Upper lobe of left lung (tissue), 6 donors: ENCODE data around the gene ZNF407. TPM values are rescaled to one million over a fixed set of nuclear protein-coding genes. Genes with fewer than 3 reads are reported as not detected.

Source experiments
- ATAC-seq, 2 donors: fragments of 200-7000 bp; cut with Tn5 transposase; one replicate each; pipeline ENCODE4 v1.9.1; 2022; ENCODE audit warnings: mild to moderate bottlenecking in 2 of 2, moderate library complexity in 2 of 2; ENCODE audit not compliant: low FRiP score in 2 of 2
- DNase-seq, 2 donors: peaks; one replicate each; pipeline ENCODE4 v3.0.0-alpha.2; 2019 to 2020
- H3K27ac ChIP-seq, 4 donors: fragments of 200-600 bp; sonication (generic); one replicate each; pipeline ENCODE4 v1.5.1; 2016 to 2019
- H3K27me3 ChIP-seq, 4 donors: fragments of 200-600 bp; sonication (generic); one replicate each; pipeline ENCODE4 v1.5.1; 2017 to 2019
- H3K36me3 ChIP-seq, 4 donors: fragments of 200-600 bp; sonication (generic); one replicate each; pipeline ENCODE4 v1.5.1; 2016 to 2019
- H3K4me1 ChIP-seq, 4 donors: fragments of 200-600 bp; sonication (generic); one replicate each; pipeline ENCODE4 v1.5.1; 2018 to 2019
- H3K4me3 ChIP-seq, 4 donors: fragments of 200-600 bp; sonication (generic); one replicate each; pipeline ENCODE4 v1.5.1; 2017 to 2019; ENCODE audit warnings: mild to moderate bottlenecking in 2 of 4, moderate library complexity in 1 of 4
- H3K9me3 ChIP-seq, 4 donors: fragments of 200-600 bp; sonication (generic); one replicate each; pipeline ENCODE4 v1.5.1; 2018 to 2019
- EP300 ChIP-seq, 4 donors: sonication (generic); formaldehyde crosslinking; IDR thresholded peaks; one replicate each; pipeline ENCODE4 v1.5.1; 2017; ENCODE audit warnings: antibody characterized with exemption in 4 of 4, control low read depth in 2 of 4
- POLR2A ChIP-seq, 4 donors: fragments of 450-650 bp; IDR thresholded peaks; one replicate each; pipeline ENCODE4 v1.5.1; 2016 to 2017; ENCODE audit warnings: antibody characterized with exemption in 4 of 4, mild to moderate bottlenecking in 2 of 4
- POLR2AphosphoS5 ChIP-seq, 2 donors: sonication (generic); formaldehyde crosslinking; IDR thresholded peaks; one replicate each; pipeline ENCODE4 v1.5.1; 2017; ENCODE audit warnings: antibody characterized with exemption in 2 of 2
- WGBS, 2 donors: methylation state at CpG; one replicate each; pipeline ENCODE4 v1.1.5; 2017 to 2018; 5-methylcytosine and 5-hydroxymethylcytosine counted together
- total RNA-seq, 6 donors: library from RNA; depleted of rRNA in 4 of 6; stranded (reverse); fragments of >200 nt in 4 of 6; gene quantifications; one replicate each; pipeline versions ENCODE4 v1.1.0 to v1.2.1, GENCODE V29; 2016 to 2021
- TF ChIP-seq, protein P1 (sequence below), 6 experiments: fragments of 450-650 bp in 4 of 6; fragments of 200-600 bp in 2 of 6; sonication (generic) in 2 of 6; IDR thresholded peaks; one replicate each; pipeline ENCODE4 v1.5.1; 2016 to 2019; ENCODE audit warnings: antibody characterized with exemption in 6 of 6
- donor health status: DM: no; HTN: no; CAD: no; lungs with moderate emphysema.
- donor health status: DM: no; HTN: yes; CAD: no; lungs with severe emphysema.

Gene ZNF407
- total RNA-seq, 6 donors from 2014 or later, result 12.2 to 77.5 (median 17.1) TPM

- Histone ChIP-seq H3K9me3 (no peaks in the 10 kb centered on the region), H3K27me3 (no peaks in the 10 kb centered on the region), H3K36me3 (no peaks in the 10 kb centered on the region), H3K4me3 (no peak overlapping the region), H3K4me1 (peaks cover 0 to 4% (median 0%) of the 10 kb centered on the region in 4 donors), H3K27ac (no peak overlapping the region)
- peak in 1 of 2 donors; percentile 54 for ATAC-seq
- WGBS, 2 donors, result 71 to 76% methylated on average over 9 of the region's 9 CpGs
- TF ChIP-seq EP300 (IDR thresholded peaks at IDR 0.05) (no peak), POLR2A (IDR thresholded peaks at IDR 0.05) (no peak), POLR2AphosphoS5 (IDR thresholded peaks at IDR 0.05) (no peak)
- TF ChIP-seq, protein P1, sequence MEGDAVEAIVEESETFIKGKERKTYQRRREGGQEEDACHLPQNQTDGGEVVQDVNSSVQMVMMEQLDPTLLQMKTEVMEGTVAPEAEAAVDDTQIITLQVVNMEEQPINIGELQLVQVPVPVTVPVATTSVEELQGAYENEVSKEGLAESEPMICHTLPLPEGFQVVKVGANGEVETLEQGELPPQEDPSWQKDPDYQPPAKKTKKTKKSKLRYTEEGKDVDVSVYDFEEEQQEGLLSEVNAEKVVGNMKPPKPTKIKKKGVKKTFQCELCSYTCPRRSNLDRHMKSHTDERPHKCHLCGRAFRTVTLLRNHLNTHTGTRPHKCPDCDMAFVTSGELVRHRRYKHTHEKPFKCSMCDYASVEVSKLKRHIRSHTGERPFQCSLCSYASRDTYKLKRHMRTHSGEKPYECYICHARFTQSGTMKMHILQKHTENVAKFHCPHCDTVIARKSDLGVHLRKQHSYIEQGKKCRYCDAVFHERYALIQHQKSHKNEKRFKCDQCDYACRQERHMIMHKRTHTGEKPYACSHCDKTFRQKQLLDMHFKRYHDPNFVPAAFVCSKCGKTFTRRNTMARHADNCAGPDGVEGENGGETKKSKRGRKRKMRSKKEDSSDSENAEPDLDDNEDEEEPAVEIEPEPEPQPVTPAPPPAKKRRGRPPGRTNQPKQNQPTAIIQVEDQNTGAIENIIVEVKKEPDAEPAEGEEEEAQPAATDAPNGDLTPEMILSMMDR (IDR thresholded peaks at IDR 0.05), result no peak
- no peak for DNase-seq
Measured at GRCh38 chr18:75044296-75044695, 446.6 kb downstream of the ZNF407 start.

GRCh38 chr18:75044791-75045190 lies 447.1 kb downstream of the ZNF407 start:
- 62 to 79% methylated on average over 5 of the region's 5 CpGs for WGBS, 2 donors
- H3K36me3 ChIP-seq, result no peaks in the 10 kb centered on the region
- ATAC-seq (no peak), DNase-seq (peak in 1 of 2 donors; percentile 17)
- no peak overlapping the region for H3K27ac ChIP-seq
- no peak overlapping the region for H3K4me3 ChIP-seq
- H3K9me3 ChIP-seq, result no peaks in the 10 kb centered on the region
- H3K4me1 ChIP-seq, result peaks cover 0 to 4% (median 0%) of the 10 kb centered on the region in 4 donors
- H3K27me3 ChIP-seq, result no peaks in the 10 kb centered on the region
- TF ChIP-seq, protein P1 (IDR thresholded peaks at IDR 0.05), result no peak
- TF ChIP-seq POLR2AphosphoS5 (IDR thresholded peaks at IDR 0.05), result no peak
- no peak for TF ChIP-seq EP300 (IDR thresholded peaks at IDR 0.05)
- no peak for TF ChIP-seq POLR2A (IDR thresholded peaks at IDR 0.05)

- H3K4me3 ChIP-seq, result no peak overlapping the region
- no peaks in the 10 kb centered on the region for H3K9me3 ChIP-seq
- H3K27me3 ChIP-seq, result no peaks in the 10 kb centered on the region
- ATAC-seq (no peak), DNase-seq (no peak)
- H3K4me1 ChIP-seq, result peaks cover 0 to 4% (median 0%) of the 10 kb centered on the region in 4 donors
- 73 to 78% methylated on average over 4 of the region's 4 CpGs for WGBS, 2 donors
- H3K36me3 ChIP-seq, result no peaks in the 10 kb centered on the region
- TF ChIP-seq EP300 (IDR thresholded peaks at IDR 0.05) (no peak), POLR2AphosphoS5 (IDR thresholded peaks at IDR 0.05) (no peak), POLR2A (IDR thresholded peaks at IDR 0.05) (no peak)
- TF ChIP-seq, protein P1 (IDR thresholded peaks at IDR 0.05), result no peak
- no peak overlapping the region for H3K27ac ChIP-seq
Measured at GRCh38 chr18:75045272-75045671, 447.6 kb downstream of the ZNF407 start.

DNA sequence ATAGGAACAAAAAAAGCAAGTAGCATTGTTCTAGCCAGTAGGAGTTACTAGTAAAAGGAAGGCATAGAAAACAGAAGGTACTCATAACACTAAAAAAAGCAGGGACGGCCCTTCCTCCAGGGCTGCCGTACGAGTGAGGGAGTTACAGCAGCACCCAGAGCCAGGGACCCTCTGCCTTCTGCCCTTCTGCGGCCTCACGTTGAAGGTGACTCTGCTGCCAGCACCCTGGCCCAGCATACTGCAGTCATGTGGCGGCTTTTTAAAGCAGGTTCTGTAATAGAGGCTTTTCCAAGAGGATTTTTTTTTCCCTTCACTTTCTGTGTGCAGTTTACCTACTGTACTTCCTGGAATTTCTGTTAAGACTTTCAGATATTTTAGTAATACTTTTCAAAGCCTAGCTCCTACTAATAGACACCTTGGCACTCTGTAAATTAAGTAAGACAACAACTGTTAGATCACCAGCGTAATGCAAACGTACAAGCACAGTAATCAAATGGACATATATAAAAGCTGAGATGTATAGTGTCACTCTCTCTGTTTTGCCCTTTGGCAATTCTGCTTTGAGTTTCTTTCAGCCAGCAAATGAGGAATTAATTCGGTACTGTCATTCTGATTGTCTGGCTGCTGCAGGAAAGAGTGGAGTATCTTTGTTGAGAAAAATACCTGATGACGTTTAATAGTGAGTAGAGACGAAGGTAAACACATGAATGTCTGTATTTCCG lies 449.7 kb downstream of the ZNF407 start:
- peaks cover 0 to 10% (median 0%) of the 10 kb centered on the region in 4 donors for H3K4me1 ChIP-seq
- no peak overlapping the region for H3K27ac ChIP-seq
- no peaks in the 10 kb centered on the region for H3K27me3 ChIP-seq
- ATAC-seq (no peak), DNase-seq (no peak)
- no peaks in the 10 kb centered on the region for H3K36me3 ChIP-seq
- H3K4me3 ChIP-seq, result no peak overlapping the region
- TF ChIP-seq POLR2A (IDR thresholded peaks at IDR 0.05) (no peak), EP300 (IDR thresholded peaks at IDR 0.05) (no peak), POLR2AphosphoS5 (IDR thresholded peaks at IDR 0.05) (no peak)
- TF ChIP-seq, protein P1 (IDR thresholded peaks at IDR 0.05), result no peak
- 76 to 88% methylated on average over 12 of the region's 12 CpGs for WGBS, 2 donors
- H3K9me3 ChIP-seq, result no peaks in the 10 kb centered on the region
